HUES6 (cell line): Measurements from ENCODE around the gene CEP250.
"Not testable (repeated sequence)": the region's sequence is repeated elsewhere in the genome, so short reads cannot be mapped to it uniquely, and the experiment has no call there.

ENCODE experiments used
- H3K27ac ChIP-seq: 2 replicates; pipeline ENCODE4 v1.7.0; 2013; ENCODE audit warnings: low read depth, mild to moderate bottlenecking, low read length, inconsistent platforms
- H3K27me3 ChIP-seq: 2 replicates; pipeline ENCODE4 v1.6.1; 2013; ENCODE audit warnings: low read length; ENCODE audit not compliant: control insufficient read depth, insufficient read depth
- H3K36me3 ChIP-seq: 2 replicates; pipeline ENCODE4 v1.6.1; 2013; ENCODE audit warnings: low read length; ENCODE audit not compliant: control insufficient read depth, insufficient read depth
- H3K4me1 ChIP-seq: 2 replicates; pipeline ENCODE4 v1.6.1; 2013; ENCODE audit warnings: low read length; ENCODE audit not compliant: control insufficient read depth, insufficient read depth
- H3K4me3 ChIP-seq: 2 replicates; pipeline ENCODE4 v1.5.1; 2013; ENCODE audit warnings: low read depth, low read length
- H3K9ac ChIP-seq: one replicate; pipeline ENCODE4 v1.6.1; 2013; ENCODE audit warnings: mild to moderate bottlenecking, low read length
- H3K9me3 ChIP-seq: 2 replicates; pipeline ENCODE4 v1.6.1; 2013; ENCODE audit warnings: low read depth, low read length; ENCODE audit not compliant: control insufficient read depth, insufficient read depth

The CEP250 gene

GRCh38 chr20:35508493-35509218, 53.3 kb downstream of the CEP250 start:
- H3K27me3 ChIP-seq = no peaks in the 10 kb centered on the region
- no peak overlapping the region for H3K27ac ChIP-seq
- H3K36me3 ChIP-seq = peaks cover 91% of the 10 kb centered on the region
- H3K4me1 ChIP-seq = no peaks in the 10 kb centered on the region
- no peak overlapping the region for H3K9ac ChIP-seq
- H3K4me3 ChIP-seq = no peak overlapping the region
- no peaks in the 10 kb centered on the region for H3K9me3 ChIP-seq

- Histone ChIP-seq H3K27ac (no peak overlapping the region), H3K27me3 (no peaks in the 10 kb centered on the region), H3K36me3 (peaks cover 77% of the 10 kb centered on the region), H3K4me1 (no peaks in the 10 kb centered on the region), H3K4me3 (no peak overlapping the region), H3K9ac (no peak overlapping the region), H3K9me3 (no peaks in the 10 kb centered on the region)
These were observed 55.7 kb downstream of the CEP250 start for GRCh38 chr20:35510951-35511735.

- Histone ChIP-seq H3K27me3 (no peaks in the 10 kb centered on the region), H3K27ac (no peak overlapping the region), H3K4me3 (no peak overlapping the region), H3K4me1 (no peaks in the 10 kb centered on the region), H3K9ac (no peak overlapping the region), H3K36me3 (peaks cover 70% of the 10 kb centered on the region), H3K9me3 (no peaks in the 10 kb centered on the region)
These were observed 56.5 kb downstream of the CEP250 start for GRCh38 chr20:35511814-35512420.

- Histone ChIP-seq H3K4me3 (no peak overlapping the region), H3K36me3 (peaks cover 45% of the 10 kb centered on the region), H3K27me3 (no peaks in the 10 kb centered on the region), H3K9me3 (no peaks in the 10 kb centered on the region), H3K9ac (no peak overlapping the region), H3K4me1 (no peaks in the 10 kb centered on the region), H3K27ac (no peak overlapping the region)
These were observed 59.1 kb downstream of the CEP250 start for GRCh38 chr20:35514371-35514932.

- H3K27me3 ChIP-seq = no peaks in the 10 kb centered on the region
- H3K9me3 ChIP-seq = no peaks in the 10 kb centered on the region
- H3K9ac ChIP-seq = no peak overlapping the region
- no peaks in the 10 kb centered on the region for H3K4me1 ChIP-seq
- peaks cover 36% of the 10 kb centered on the region for H3K36me3 ChIP-seq
- no peak overlapping the region for H3K4me3 ChIP-seq
- no peak overlapping the region for H3K27ac ChIP-seq
These were observed 59.9 kb downstream of the CEP250 start for GRCh38 chr20:35515341-35515740.

- Histone ChIP-seq H3K9ac (no peak overlapping the region), H3K36me3 (peaks cover 29% of the 10 kb centered on the region)
These were observed 60.7 kb downstream of the CEP250 start for GRCh38 chr20:35515949-35516645.

GRCh38 chr20:35517125-35517524, 61.7 kb downstream of the CEP250 start:
- Histone ChIP-seq H3K9ac (no peak overlapping the region), H3K4me3 (no peak overlapping the region), H3K27me3 (no peaks in the 10 kb centered on the region), H3K36me3 (peaks cover 18% of the 10 kb centered on the region), H3K4me1 (no peaks in the 10 kb centered on the region), H3K9me3 (no peaks in the 10 kb centered on the region), H3K27ac (no peak overlapping the region)

More at GRCh38 chr20:35515949-35516645, 60.7 kb downstream of the CEP250 start:
- no peaks in the 10 kb centered on the region for H3K9me3 ChIP-seq
- H3K4me1 ChIP-seq = no peaks in the 10 kb centered on the region
- H3K27me3 ChIP-seq = no peaks in the 10 kb centered on the region
- no peak overlapping the region for H3K27ac ChIP-seq
- no peak overlapping the region for H3K4me3 ChIP-seq

GRCh38 chr20:35517767-35518166, 62.4 kb downstream of the CEP250 start:
- not testable (repeated sequence) for H3K4me3 ChIP-seq, H3K9me3 ChIP-seq, H3K9ac ChIP-seq, H3K27ac ChIP-seq, H3K4me1 ChIP-seq, H3K27me3 ChIP-seq
- peaks cover 12% of the 10 kb centered on the region for H3K36me3 ChIP-seq

GRCh38 chr20:35518955-35519354, 63.6 kb downstream of the CEP250 start:
- Histone ChIP-seq H3K4me3 (no peak overlapping the region), H3K9ac (no peak overlapping the region), H3K9me3 (no peaks in the 10 kb centered on the region), H3K36me3 (peaks cover 6% of the 10 kb centered on the region), H3K4me1 (no peaks in the 10 kb centered on the region), H3K27ac (no peak overlapping the region), H3K27me3 (no peaks in the 10 kb centered on the region)

- no peak overlapping the region for H3K27ac ChIP-seq
- no peaks in the 10 kb centered on the region for H3K27me3 ChIP-seq
- H3K9me3 ChIP-seq = peaks cover 3% of the 10 kb centered on the region; the same call in 1 of the 2 replicates
- H3K4me3 ChIP-seq = no peak overlapping the region
- H3K36me3 ChIP-seq = no peaks in the 10 kb centered on the region
- H3K4me1 ChIP-seq = no peaks in the 10 kb centered on the region
- H3K9ac ChIP-seq = no peak overlapping the region
These were observed 68.0 kb downstream of the CEP250 start for GRCh38 chr20:35523298-35523888.
